Fibroblast of lung (primary cell): Measurements from ENCODE around the gene RGS19. TPM values are rescaled to one million over a fixed set of nuclear protein-coding genes. Genes with fewer than 3 reads are reported as not detected.

Source experiments
- DNase-seq, 2 donors: peaks; one replicate each; pipeline versions ENCODE4 v3.0.0 to v3.0.0-alpha.2; 2010; ENCODE audit warnings: low read depth in 2 of 2
- H2AFZ ChIP-seq: 2 replicates; pipeline ENCODE4 v1.5.1; 2012; ENCODE audit warnings: low read length, control low read depth, inconsistent platforms
- H3K27ac ChIP-seq: 2 replicates; pipeline ENCODE4 v1.5.1; 2011; ENCODE audit warnings: low read length, control low read depth; ENCODE audit not compliant: insufficient read depth
- H3K27me3 ChIP-seq: 2 replicates; pipeline ENCODE4 v1.5.1; 2011; ENCODE audit warnings: mild to moderate bottlenecking, low read length; ENCODE audit not compliant: control insufficient read depth, insufficient read depth
- H3K36me3 ChIP-seq: 2 replicates; pipeline ENCODE4 v1.5.1; 2011; ENCODE audit warnings: low read length; ENCODE audit not compliant: control insufficient read depth, insufficient read depth
- H3K4me1 ChIP-seq: 2 replicates; pipeline ENCODE4 v1.5.1; 2011; ENCODE audit warnings: low read length; ENCODE audit not compliant: control insufficient read depth, insufficient read depth; ENCODE audit errors: extremely low read depth
- H3K4me2 ChIP-seq: 2 replicates; pipeline ENCODE4 v1.5.1; 2011; ENCODE audit warnings: low read length, control low read depth; ENCODE audit not compliant: insufficient read depth; ENCODE audit errors: extremely low read depth
- H3K4me3 ChIP-seq, 4 experiments: fragments of 200-600 bp in 1 of 4; sonication (generic) in 1 of 4; replicated peaks in 1 of 4; 2 replicates each; pipeline ENCODE4 v1.5.1; 2011 to 2016; ENCODE audit warnings: low read length in 4 of 4, low read depth in 3 of 4, mild to moderate bottlenecking in 3 of 4, control low read depth in 2 of 4, inconsistent platforms in 1 of 4, mixed read lengths in 1 of 4; ENCODE audit not compliant: insufficient read depth in 1 of 4; ENCODE audit errors: control extremely low read depth in 1 of 4
- H3K79me2 ChIP-seq: 2 replicates; pipeline ENCODE4 v1.5.1; 2012; ENCODE audit warnings: mild to moderate bottlenecking, low read length, inconsistent platforms; ENCODE audit not compliant: control insufficient read depth, insufficient read depth
- H3K9ac ChIP-seq: 2 replicates; pipeline ENCODE4 v1.5.1; 2011; ENCODE audit warnings: mild to moderate bottlenecking, low read length, control low read depth; ENCODE audit not compliant: insufficient read depth
- H3K9me3 ChIP-seq: 2 replicates; pipeline ENCODE4 v1.5.1; 2012; ENCODE audit warnings: low read depth, low read length; ENCODE audit not compliant: control insufficient read depth, insufficient read depth
- H4K20me1 ChIP-seq: 2 replicates; pipeline ENCODE4 v1.5.1; 2011; ENCODE audit warnings: low read length; ENCODE audit not compliant: control insufficient read depth, insufficient read depth; ENCODE audit errors: extremely low read depth
- CTCF ChIP-seq, 2 donors: IDR thresholded peaks in 1 of 2; conservative IDR thresholded peaks in 1 of 2; 1 replicate in 1 of 2; 2 replicates in 1 of 2; pipeline ENCODE4 v1.5.1; 2011 to 2012; ENCODE audit warnings: low read length in 2 of 2, control low read depth in 1 of 2, inconsistent platforms in 1 of 2, low read depth in 1 of 2, mild to moderate bottlenecking in 1 of 2
- EZH2 ChIP-seq: IDR thresholded peaks from 2 replicates; pipeline ENCODE4 v1.5.1; 2012; ENCODE audit warnings: low read length, control low read depth, mild to moderate bottlenecking; ENCODE audit errors: missing control alignments
- polyA plus RNA-seq, 2 donors: library from polyadenylated mRNA; depleted of rRNA in 1 of 2; stranded (reverse) in 1 of 2; unstranded in 1 of 2; fragments of >200 nt; gene quantifications; 2 replicates each; pipeline ENCODE4 v1.2.1, GENCODE V29; 2011 to 2012; ENCODE audit warnings: missing spikeins in 1 of 2
- total RNA-seq: library from RNA; depleted of rRNA; stranded (reverse); fragments of >200 nt; gene quantifications from 2 replicates; pipeline ENCODE4 v1.2.1, GENCODE V29; 2014

RGS19 gene
- total and polyA plus RNA-seq, 2 donors (not counting 1 experiment from before 2014, with no cell fraction given), result 5.8 to 9.1 TPM

GRCh38 chr20:64074963-64075362 is 4.4 kb downstream of the RGS19 start:
- Histone ChIP-seq H3K4me3 (no peak overlapping the region), H4K20me1 (no peaks in the 10 kb centered on the region)

GRCh38 chr20:64074184-64074789 is 5.0 kb downstream of the RGS19 start:
- DNase-seq, result no peak
- Histone ChIP-seq H4K20me1 (no peaks in the 10 kb centered on the region), H3K27me3 (no peaks in the 10 kb centered on the region), H3K9me3 (no peaks in the 10 kb centered on the region), H3K36me3 (peaks cover 1% of the 10 kb centered on the region), H3K4me2 (no peak overlapping the region), H3K27ac (no peak overlapping the region), H3K4me3 (no peak overlapping the region), H3K9ac (no peak overlapping the region), H3K4me1 (peaks cover 5% of the 10 kb centered on the region), H2AFZ (no peak overlapping the region), H3K79me2 (no peaks in the 10 kb centered on the region)
- TF ChIP-seq CTCF (conservative IDR thresholded peaks at IDR 0.05 in 1 of 2, IDR thresholded peaks at IDR 0.05 in 1 of 2; ENCODE audit: low read depth in 1 of 2, low read length in 2 of 2) (no peak), EZH2 (no peak)

More at GRCh38 chr20:64074963-64075362, 4.4 kb downstream of the RGS19 start:
- Histone ChIP-seq H3K9ac (no peak overlapping the region), H3K9me3 (no peaks in the 10 kb centered on the region), H3K4me1 (peaks cover 5% of the 10 kb centered on the region), H3K27me3 (no peaks in the 10 kb centered on the region), H3K36me3 (peaks cover 1% of the 10 kb centered on the region), H2AFZ (no peak overlapping the region), H3K27ac (no peak overlapping the region), H3K4me2 (no peak overlapping the region), H3K79me2 (no peaks in the 10 kb centered on the region)
- no peak for TF ChIP-seq EZH2
- no peak for TF ChIP-seq CTCF (conservative IDR thresholded peaks at IDR 0.05 in 1 of 2, IDR thresholded peaks at IDR 0.05 in 1 of 2; ENCODE audit: low read depth in 1 of 2, low read length in 2 of 2)
- DNase-seq, result no peak

DNA sequence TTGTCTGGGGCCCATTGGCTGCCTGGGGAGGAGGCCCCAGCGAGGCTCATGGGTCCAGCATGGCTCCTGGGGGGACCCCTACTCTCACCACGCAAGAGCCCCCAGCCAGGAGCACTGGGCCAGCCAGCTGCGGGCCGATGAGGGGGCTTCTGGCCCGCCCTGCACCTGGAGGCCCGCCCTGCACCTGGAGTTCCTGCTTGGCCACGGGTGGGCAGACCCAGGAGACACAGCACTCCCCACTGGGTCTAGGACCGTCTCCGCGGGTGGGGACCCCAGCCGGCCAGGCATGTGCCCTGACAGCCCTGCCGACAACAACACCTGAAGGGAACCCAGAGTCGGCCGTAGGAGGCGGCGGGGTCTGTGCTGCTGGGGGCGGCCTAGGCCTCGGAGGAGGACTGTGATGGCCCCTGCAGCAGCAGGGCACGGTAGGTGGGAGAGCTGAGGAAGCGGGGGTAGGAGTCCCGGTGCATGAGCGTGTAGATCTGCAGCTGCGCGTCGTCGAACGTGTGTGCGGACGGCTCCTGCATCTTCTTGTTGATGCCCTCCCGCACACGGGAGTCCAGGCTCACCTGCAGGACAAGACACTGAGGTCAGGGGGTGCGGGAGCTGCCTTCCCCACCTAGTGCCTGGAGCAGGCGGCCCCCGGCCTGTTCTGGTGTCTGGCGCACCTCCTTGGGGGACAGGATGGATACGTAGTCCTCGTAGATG is 5.7 kb downstream of the RGS19 start:
- Histone ChIP-seq H3K27ac (no peak overlapping the region), H3K27me3 (no peaks in the 10 kb centered on the region), H3K79me2 (no peaks in the 10 kb centered on the region), H2AFZ (no peak overlapping the region), H3K9me3 (no peaks in the 10 kb centered on the region), H3K36me3 (peaks cover 1% of the 10 kb centered on the region), H3K9ac (no peak overlapping the region), H3K4me1 (peaks cover 4% of the 10 kb centered on the region), H4K20me1 (no peaks in the 10 kb centered on the region), H3K4me3 (no peak overlapping the region), H3K4me2 (no peak overlapping the region)
- no peak for DNase-seq
- TF ChIP-seq EZH2 (no peak), CTCF (conservative IDR thresholded peaks at IDR 0.05 in 1 of 2, IDR thresholded peaks at IDR 0.05 in 1 of 2; ENCODE audit: low read depth in 1 of 2, low read length in 2 of 2) (no peak)
